Esophagus squamous epithelium (tissue), 5 donors: ENCODE measurements around the gene DLG2. TPM values are rescaled to one million over a fixed set of nuclear protein-coding genes. Genes with fewer than 3 reads are reported as not detected.

Source experiments
- DNase-seq: peaks from one replicate; lab custom pipeline; 2025; lab: John Stamatoyannopoulos, UW
- H3K27ac ChIP-seq, 4 donors: fragments of 200-600 bp; sonication (generic); one replicate each; pipeline ENCODE4 v1.5.1; 2016 to 2019; ENCODE audit warnings: mild to moderate bottlenecking in 1 of 4
- H3K27me3 ChIP-seq, 4 donors: fragments of 200-600 bp; sonication (generic); 1 replicate in 3 of 4; 2 replicates in 1 of 4; pipeline versions ENCODE4 v1.5.1 to v1.6.0; 2017 to 2021; ENCODE audit warnings: antibody characterized with exemption in 1 of 4
- H3K36me3 ChIP-seq, 3 donors: fragments of 200-600 bp; sonication (generic); one replicate each; pipeline ENCODE4 v1.5.1; 2016 to 2019
- H3K4me1 ChIP-seq, 3 donors: fragments of 200-600 bp; sonication (generic); one replicate each; pipeline ENCODE4 v1.5.1; 2017 to 2019
- H3K4me3 ChIP-seq, 4 donors: fragments of 200-600 bp; sonication (generic); 1 replicate in 3 of 4; 2 replicates in 1 of 4; pipeline ENCODE4 v1.5.1; 2016 to 2019; ENCODE audit warnings: mild to moderate bottlenecking in 2 of 4, moderate library complexity in 1 of 4
- H3K9me3 ChIP-seq, 3 donors: fragments of 200-600 bp; sonication (generic); one replicate each; pipeline ENCODE4 v1.5.1; 2016 to 2019
- CTCF ChIP-seq, 6 experiments: fragments of 450-650 bp in 4 of 6; fragments of 200-600 bp in 2 of 6; sonication (generic) in 2 of 6; IDR thresholded peaks; one replicate each; pipeline ENCODE4 v1.5.1; 2016 to 2019; ENCODE audit warnings: antibody characterized with exemption in 6 of 6, mild to moderate bottlenecking in 4 of 6, moderate library complexity in 4 of 6
- POLR2A ChIP-seq, 4 donors: fragments of 450-650 bp; IDR thresholded peaks; one replicate each; pipeline ENCODE4 v1.6.1; 2017; ENCODE audit warnings: antibody characterized with exemption in 4 of 4, mild to moderate bottlenecking in 4 of 4, moderate library complexity in 3 of 4
- WGBS, 2 donors: methylation state at CpG; one replicate each; pipeline ENCODE4 v1.1.5; 2018; 5-methylcytosine and 5-hydroxymethylcytosine counted together
- intact Hi-C: fragments of 100-400 bp; cut with DNase I; formaldehyde crosslinking; loops from one replicate; pipeline ENCODE4 v1.15.0; 2022
- total RNA-seq, 4 donors: library from RNA; depleted of rRNA; stranded (reverse); fragments of >200 nt; gene quantifications; one replicate each; pipeline ENCODE4 v1.1.0, GENCODE V29; 2016
- donor health status: DM: yes; HTN: yes; CAD: no.

Gene DLG2
- total RNA-seq, 4 donors from 2014 or later = 2.9 to 27.7 (median 12.6) TPM

GRCh38 chr11:84906995-84907394 lies 720.1 kb downstream of the DLG2 start:
- Histone ChIP-seq H3K27ac (no peak overlapping the region), H3K27me3 (no peaks in the 10 kb centered on the region), H3K36me3 (no peaks in the 10 kb centered on the region), H3K9me3 (peaks cover 0 to 2% (median 0%) of the 10 kb centered on the region in 3 donors), H3K4me3 (no peak overlapping the region), H3K4me1 (no peaks in the 10 kb centered on the region)
- TF ChIP-seq POLR2A (IDR thresholded peaks at IDR 0.05) (no peak), CTCF (IDR thresholded peaks at IDR 0.05) (no peak)
- intact Hi-C loops = no loop called here
- WGBS, 2 donors = 17 to 23% methylated on average over 3 of the region's 3 CpGs
- no peak for DNase-seq

- intact Hi-C loops = no loop called here
- no peak for DNase-seq
- H3K9me3 ChIP-seq = no peaks in the 10 kb centered on the region
- H3K4me1 ChIP-seq = no peaks in the 10 kb centered on the region
- no peaks in the 10 kb centered on the region for H3K36me3 ChIP-seq
- H3K4me3 ChIP-seq = no peak overlapping the region
- no peak overlapping the region for H3K27ac ChIP-seq
- TF ChIP-seq CTCF (IDR thresholded peaks at IDR 0.05) (no peak), POLR2A (IDR thresholded peaks at IDR 0.05) (no peak)
- H3K27me3 ChIP-seq = no peaks in the 10 kb centered on the region
- WGBS, 2 donors = 9 to 10% methylated on average over 1 of the region's 1 CpG
Measured at GRCh38 chr11:84905411-84905810, 721.7 kb downstream of the DLG2 start.

GRCh38 chr11:84902445-84902844 lies 724.7 kb downstream of the DLG2 start:
- H3K4me1 ChIP-seq = no peaks in the 10 kb centered on the region
- DNase-seq = no peak
- H3K27ac ChIP-seq = no peak overlapping the region
- intact Hi-C loops = no loop called here
- TF ChIP-seq POLR2A (IDR thresholded peaks at IDR 0.05) (no peak), CTCF (IDR thresholded peaks at IDR 0.05) (no peak)
- 39 to 63% methylated on average over 3 of the region's 3 CpGs for WGBS, 2 donors
- no peaks in the 10 kb centered on the region for H3K36me3 ChIP-seq
- H3K4me3 ChIP-seq = no peak overlapping the region
- no peaks in the 10 kb centered on the region for H3K27me3 ChIP-seq
- no peaks in the 10 kb centered on the region for H3K9me3 ChIP-seq

GRCh38 chr11:84901991-84902390 lies 725.2 kb downstream of the DLG2 start:
- H3K4me1 ChIP-seq = no peaks in the 10 kb centered on the region
- TF ChIP-seq POLR2A (IDR thresholded peaks at IDR 0.05) (no peak), CTCF (IDR thresholded peaks at IDR 0.05) (no peak)
- 64 to 68% methylated on average over 1 of the region's 1 CpG for WGBS, 2 donors
- no peak overlapping the region for H3K27ac ChIP-seq
- intact Hi-C loops = no loop called here
- H3K4me3 ChIP-seq = no peak overlapping the region
- H3K36me3 ChIP-seq = no peaks in the 10 kb centered on the region
- H3K27me3 ChIP-seq = no peaks in the 10 kb centered on the region
- no peaks in the 10 kb centered on the region for H3K9me3 ChIP-seq
- no peak for DNase-seq

- TF ChIP-seq CTCF (IDR thresholded peaks at IDR 0.05) (no peak), POLR2A (IDR thresholded peaks at IDR 0.05) (no peak)
- Histone ChIP-seq H3K36me3 (no peaks in the 10 kb centered on the region), H3K27me3 (no peaks in the 10 kb centered on the region), H3K4me3 (no peak overlapping the region), H3K9me3 (no peaks in the 10 kb centered on the region), H3K27ac (no peak overlapping the region), H3K4me1 (no peaks in the 10 kb centered on the region)
- no peak for DNase-seq
- intact Hi-C loops = no loop called here
Measured at GRCh38 chr11:84899740-84900139, 727.4 kb downstream of the DLG2 start.
